Loucy (cell line): ENCODE measurements around the gene CFAP107.
"Not testable (repeated sequence)": the region's sequence is repeated elsewhere in the genome, so short reads cannot be mapped to it uniquely, and the experiment has no call there.

Experiments
- H2AFZ ChIP-seq: fragments of 200-600 bp; sonication (generic); 2 replicates; pipeline ENCODE4 v1.6.0; 2016; ENCODE audit warnings: antibody characterized with exemption, mild to moderate bottlenecking, low read length, moderate library complexity
- H3F3A ChIP-seq: fragments of 200-600 bp; 2 replicates; pipeline ENCODE4 v1.6.0; 2016; ENCODE audit warnings: antibody characterized with exemption, low read depth, mild to moderate bottlenecking
- H3K27me3 ChIP-seq: fragments of 200-600 bp; sonication (generic); 2 replicates; pipeline ENCODE4 v1.6.1; 2014; ENCODE audit warnings: low read length, mild to moderate bottlenecking; ENCODE audit not compliant: insufficient read depth, poor library complexity, severe bottlenecking
- H3K36me3 ChIP-seq: fragments of 200-600 bp; sonication (generic); 2 replicates; pipeline ENCODE4 v1.6.1; 2016; ENCODE audit warnings: low read length; ENCODE audit not compliant: insufficient read depth
- H3K4me1 ChIP-seq: fragments of 200-600 bp; sonication (generic); 2 replicates; pipeline ENCODE4 v1.5.1; 2014; ENCODE audit warnings: low read length, mild to moderate bottlenecking; ENCODE audit not compliant: insufficient read depth, poor library complexity, severe bottlenecking
- H3K4me2 ChIP-seq: fragments of 200-600 bp; sonication (generic); 2 replicates; pipeline ENCODE4 v1.6.0; 2014; ENCODE audit warnings: antibody characterized with exemption, low read length, low read depth, mild to moderate bottlenecking; ENCODE audit not compliant: poor library complexity, severe bottlenecking
- H3K4me3 ChIP-seq: fragments of 200-600 bp; sonication (generic); 2 replicates; pipeline ENCODE4 v1.5.1; 2014; ENCODE audit warnings: low read length, mild to moderate bottlenecking, mixed read lengths; ENCODE audit not compliant: poor library complexity, severe bottlenecking
- H3K79me2 ChIP-seq: fragments of 200-600 bp; sonication (generic); 2 replicates; pipeline ENCODE4 v1.6.1; 2014; ENCODE audit warnings: low read length; ENCODE audit not compliant: insufficient read depth
- H3K9ac ChIP-seq: fragments of 200-600 bp; sonication (generic); 2 replicates; pipeline ENCODE4 v1.6.0; 2014; ENCODE audit warnings: mild to moderate bottlenecking, low read depth, low read length, moderate library complexity; ENCODE audit not compliant: poor library complexity, severe bottlenecking
- H3K9me2 ChIP-seq: fragments of 200-600 bp; sonication (generic); replicated peaks from 2 replicates; pipeline ENCODE4 v1.6.1; 2016; ENCODE audit warnings: low read depth, low read length, mixed read lengths
- H3K9me3 ChIP-seq: fragments of 200-600 bp; sonication (generic); 2 replicates; pipeline ENCODE4 v1.6.1; 2014; ENCODE audit warnings: mild to moderate bottlenecking, antibody characterized with exemption, low read length, low read depth; ENCODE audit not compliant: insufficient read depth
- H4K20me1 ChIP-seq: fragments of 200-600 bp; sonication (generic); 2 replicates; pipeline ENCODE4 v1.6.0; 2014; ENCODE audit warnings: antibody characterized with exemption, low read length, mild to moderate bottlenecking; ENCODE audit not compliant: insufficient read depth, poor library complexity, severe bottlenecking
- EZH2phosphoT487 ChIP-seq: fragments of 200-600 bp; IDR thresholded peaks from 2 replicates; pipeline ENCODE4 v1.6.1; 2018; ENCODE audit warnings: antibody characterized with exemption, mild to moderate bottlenecking, moderate library complexity, borderline replicate concordance
- TF ChIP-seq, protein P1 (sequence below): fragments of 200-600 bp; sonication (generic); conservative IDR thresholded peaks from 2 replicates; pipeline ENCODE4 v1.5.1; 2014; ENCODE audit warnings: mild to moderate bottlenecking, antibody characterized with exemption, low read length

Gene CFAP107

GRCh38 chr1:12778907-12779306, 32.9 kb downstream of the CFAP107 start:
- no peaks in the 10 kb centered on the region for H3K9me3 ChIP-seq
- no peaks in the 10 kb centered on the region for H3K27me3 ChIP-seq
- H4K20me1 ChIP-seq: no peaks in the 10 kb centered on the region
- H3K9ac ChIP-seq: no peak overlapping the region
- H3K79me2 ChIP-seq: no peaks in the 10 kb centered on the region
- no peak overlapping the region for H3K4me2 ChIP-seq
- no peaks in the 10 kb centered on the region for H3K9me2 ChIP-seq
- H3F3A ChIP-seq: no peaks in the 10 kb centered on the region
- TF ChIP-seq, protein P1, sequence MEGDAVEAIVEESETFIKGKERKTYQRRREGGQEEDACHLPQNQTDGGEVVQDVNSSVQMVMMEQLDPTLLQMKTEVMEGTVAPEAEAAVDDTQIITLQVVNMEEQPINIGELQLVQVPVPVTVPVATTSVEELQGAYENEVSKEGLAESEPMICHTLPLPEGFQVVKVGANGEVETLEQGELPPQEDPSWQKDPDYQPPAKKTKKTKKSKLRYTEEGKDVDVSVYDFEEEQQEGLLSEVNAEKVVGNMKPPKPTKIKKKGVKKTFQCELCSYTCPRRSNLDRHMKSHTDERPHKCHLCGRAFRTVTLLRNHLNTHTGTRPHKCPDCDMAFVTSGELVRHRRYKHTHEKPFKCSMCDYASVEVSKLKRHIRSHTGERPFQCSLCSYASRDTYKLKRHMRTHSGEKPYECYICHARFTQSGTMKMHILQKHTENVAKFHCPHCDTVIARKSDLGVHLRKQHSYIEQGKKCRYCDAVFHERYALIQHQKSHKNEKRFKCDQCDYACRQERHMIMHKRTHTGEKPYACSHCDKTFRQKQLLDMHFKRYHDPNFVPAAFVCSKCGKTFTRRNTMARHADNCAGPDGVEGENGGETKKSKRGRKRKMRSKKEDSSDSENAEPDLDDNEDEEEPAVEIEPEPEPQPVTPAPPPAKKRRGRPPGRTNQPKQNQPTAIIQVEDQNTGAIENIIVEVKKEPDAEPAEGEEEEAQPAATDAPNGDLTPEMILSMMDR: no peak
- TF ChIP-seq EZH2phosphoT487: no peak
- H3K36me3 ChIP-seq: no peaks in the 10 kb centered on the region
- H3K4me1 ChIP-seq: no peaks in the 10 kb centered on the region
- H3K4me3 ChIP-seq: no peak overlapping the region
- no peak overlapping the region for H2AFZ ChIP-seq

GRCh38 chr1:12781488-12781887, 35.5 kb downstream of the CFAP107 start:
- not testable (repeated sequence) for H3K4me2 ChIP-seq, H3K9ac ChIP-seq, H3K36me3 ChIP-seq, H3K9me3 ChIP-seq, H3K79me2 ChIP-seq, H4K20me1 ChIP-seq, H3K9me2 ChIP-seq, H3K4me3 ChIP-seq, H3K27me3 ChIP-seq, H3K4me1 ChIP-seq, H2AFZ ChIP-seq, H3F3A ChIP-seq

DNA sequence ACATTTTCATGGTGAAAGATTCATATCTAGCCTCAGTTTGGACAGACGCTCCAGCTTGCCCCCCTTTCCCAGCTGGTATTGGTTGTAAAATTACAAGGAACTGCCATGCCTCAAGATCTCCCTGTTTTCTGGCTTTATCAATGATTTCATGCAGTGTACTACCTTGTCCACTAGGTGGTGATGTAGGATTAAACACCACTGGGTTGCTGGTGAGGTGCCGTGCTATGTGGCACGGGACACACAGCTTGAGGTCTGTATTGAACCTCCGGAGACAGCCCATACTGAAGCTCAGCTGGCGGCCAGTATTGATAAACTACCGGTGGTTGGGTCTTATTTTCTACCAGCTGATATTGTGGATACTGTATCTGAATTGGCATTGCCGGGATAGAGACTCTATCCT, 37.8 kb downstream of the CFAP107 start:
- not testable (repeated sequence) for H3K9me2 ChIP-seq, H3K9ac ChIP-seq, H3F3A ChIP-seq, H3K4me2 ChIP-seq, H3K9me3 ChIP-seq, H3K4me3 ChIP-seq, H3K4me1 ChIP-seq, H4K20me1 ChIP-seq, H3K79me2 ChIP-seq, H2AFZ ChIP-seq, H3K27me3 ChIP-seq, H3K36me3 ChIP-seq
- TF ChIP-seq, protein P1: peak; percentile 40

DNA sequence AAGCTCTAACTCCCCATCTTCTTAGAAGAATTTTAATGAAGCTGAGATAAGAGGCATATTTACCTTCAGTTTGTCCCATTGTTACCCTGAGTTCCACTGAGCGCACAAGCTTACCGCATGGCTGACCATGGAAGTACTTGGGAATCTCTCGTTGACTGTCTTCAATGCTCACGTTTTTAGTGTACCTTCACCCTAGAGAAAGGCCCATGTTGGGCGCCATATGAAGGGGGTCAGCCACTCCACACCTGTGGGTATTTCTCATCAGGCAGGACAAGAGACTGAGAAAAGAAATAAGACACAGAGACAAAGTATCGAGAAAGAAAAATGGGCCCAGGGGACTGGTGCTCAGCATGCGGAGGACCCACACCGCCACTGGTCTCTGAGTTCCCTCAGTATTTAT, 38.7 kb downstream of the CFAP107 start:
- not testable (repeated sequence) for H3K4me3 ChIP-seq, H3F3A ChIP-seq, H2AFZ ChIP-seq, H3K9me2 ChIP-seq, H3K27me3 ChIP-seq, H3K36me3 ChIP-seq, H3K4me2 ChIP-seq, H3K9ac ChIP-seq, H3K79me2 ChIP-seq, H3K4me1 ChIP-seq, H3K9me3 ChIP-seq, H4K20me1 ChIP-seq

DNA sequence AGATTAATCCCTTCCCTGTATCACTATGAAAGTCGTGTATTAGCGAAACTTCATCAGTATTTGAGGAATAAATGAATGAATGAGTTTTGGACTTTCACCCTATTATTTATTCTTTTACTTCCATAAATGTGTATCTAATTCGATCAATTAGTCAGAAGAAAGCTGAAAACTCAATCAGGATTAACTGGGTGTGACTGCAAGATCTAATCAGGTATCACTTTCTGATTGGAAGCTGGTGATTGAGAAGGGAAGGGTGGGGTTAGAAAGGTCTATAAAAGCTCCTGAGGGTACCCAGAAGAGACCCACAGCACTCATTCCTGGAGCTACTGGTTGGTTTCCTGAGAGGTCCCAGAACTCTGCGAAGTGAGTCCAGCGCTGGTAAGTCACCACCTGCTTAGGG, 45.1 kb downstream of the CFAP107 start, which contains the start of gene PRAMEF1:
Gene PRAMEF1 (plus strand): TSS at position 301 of the 400 bp plus-strand sequence. CDS start 1,831 bp downstream, outside the sequence.
- not testable (repeated sequence) for H4K20me1 ChIP-seq, H3K9ac ChIP-seq, H3K4me2 ChIP-seq, H3K27me3 ChIP-seq, H3F3A ChIP-seq, H3K4me3 ChIP-seq, H3K4me1 ChIP-seq, H3K9me3 ChIP-seq, H3K36me3 ChIP-seq, H3K79me2 ChIP-seq, H2AFZ ChIP-seq, H3K9me2 ChIP-seq
